Left forelimb (tissue), 1 donor: Measurements from ENCODE around the gene CDHR5.

ENCODE experiments used
- DNase-seq: peaks from one replicate; pipeline ENCODE4 v3.0.0-alpha.2; 2018; ENCODE audit warnings: low spot score

CDHR5 gene

DNA sequence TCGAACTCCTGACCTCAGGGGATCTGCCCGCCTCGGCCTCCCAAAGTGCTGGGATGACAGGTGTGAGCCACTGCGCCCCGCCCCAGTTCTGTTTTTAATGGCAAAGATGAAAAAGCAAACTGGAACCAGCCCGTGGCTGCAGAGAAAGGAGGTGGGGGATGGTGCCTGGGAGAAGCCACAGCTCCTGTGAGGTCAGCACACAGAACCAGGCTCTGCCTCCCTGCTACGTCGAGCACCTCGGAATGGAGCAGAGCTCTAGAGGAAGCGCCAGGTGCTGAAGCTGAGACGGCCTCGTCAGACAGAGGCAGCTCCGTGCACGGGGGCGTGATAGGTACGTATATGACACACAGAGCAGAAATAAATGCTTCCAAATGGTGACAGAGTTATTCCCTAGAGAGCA is 20.8 kb upstream of the CDHR5 start:
- DNase-seq: no peak

DNA sequence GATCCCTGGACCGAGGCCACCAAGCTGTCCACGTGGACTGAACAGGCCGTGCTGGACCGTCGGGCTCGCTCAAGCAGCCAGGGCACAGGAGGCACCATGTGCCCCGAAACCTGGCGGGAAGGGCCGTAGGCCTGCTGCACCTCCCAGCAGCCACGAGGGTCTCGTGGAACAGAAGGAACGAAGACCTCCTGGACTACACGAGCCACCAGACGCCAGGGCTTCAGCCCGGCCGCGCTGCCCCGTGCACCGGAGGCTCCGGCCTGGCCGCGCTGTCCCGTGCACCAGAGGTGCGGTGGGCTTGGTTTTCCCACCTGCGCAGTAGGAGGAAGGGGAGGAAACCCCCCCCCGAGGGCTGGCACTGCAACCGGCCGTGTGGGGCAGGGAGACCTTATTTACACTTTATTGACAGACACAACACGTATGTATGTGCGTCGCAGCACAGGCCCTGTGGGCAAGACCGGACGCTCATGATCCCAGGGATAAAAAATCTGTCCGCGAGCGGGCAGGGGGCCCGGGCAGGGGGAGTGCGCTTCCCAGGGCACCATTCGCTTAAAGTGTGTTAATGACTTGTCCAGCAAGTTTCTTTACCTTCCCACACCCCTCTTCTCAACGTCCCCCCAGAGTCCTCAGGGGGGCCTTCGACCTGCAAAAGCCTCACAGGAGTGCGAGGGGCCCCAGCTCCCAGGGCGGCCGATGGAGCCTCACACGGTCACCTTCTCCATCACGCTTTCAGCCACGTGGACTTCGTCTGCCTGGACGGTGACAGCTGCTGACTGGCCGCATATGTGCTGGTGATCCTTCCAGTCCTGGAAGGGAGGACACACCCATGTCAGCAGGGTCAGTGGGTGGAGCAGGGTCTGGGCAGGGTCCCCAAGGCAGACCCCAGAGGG is 19.3 kb upstream of the CDHR5 start:
- no peak for DNase-seq

DNA sequence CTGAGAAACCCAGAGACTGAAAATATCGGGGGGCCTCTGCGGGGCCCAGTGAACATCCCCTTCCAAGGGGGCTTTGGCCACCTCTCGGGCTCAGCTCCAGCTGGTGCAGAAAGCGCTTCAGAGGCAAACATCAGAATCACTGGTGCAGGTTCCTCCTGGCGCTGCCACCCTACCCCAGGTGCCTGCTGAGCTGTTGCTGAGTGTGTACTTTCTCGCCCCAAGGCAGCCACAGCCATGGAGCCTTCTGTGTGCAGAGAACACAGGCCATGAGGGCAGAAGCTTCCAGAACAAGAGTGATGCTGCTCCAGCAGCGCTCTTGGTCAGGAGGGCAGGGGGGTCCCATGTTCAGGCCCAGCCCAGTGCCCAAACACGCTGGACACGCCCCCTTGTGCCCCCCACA is 18.6 kb upstream of the CDHR5 start:
- no peak for DNase-seq

DNA sequence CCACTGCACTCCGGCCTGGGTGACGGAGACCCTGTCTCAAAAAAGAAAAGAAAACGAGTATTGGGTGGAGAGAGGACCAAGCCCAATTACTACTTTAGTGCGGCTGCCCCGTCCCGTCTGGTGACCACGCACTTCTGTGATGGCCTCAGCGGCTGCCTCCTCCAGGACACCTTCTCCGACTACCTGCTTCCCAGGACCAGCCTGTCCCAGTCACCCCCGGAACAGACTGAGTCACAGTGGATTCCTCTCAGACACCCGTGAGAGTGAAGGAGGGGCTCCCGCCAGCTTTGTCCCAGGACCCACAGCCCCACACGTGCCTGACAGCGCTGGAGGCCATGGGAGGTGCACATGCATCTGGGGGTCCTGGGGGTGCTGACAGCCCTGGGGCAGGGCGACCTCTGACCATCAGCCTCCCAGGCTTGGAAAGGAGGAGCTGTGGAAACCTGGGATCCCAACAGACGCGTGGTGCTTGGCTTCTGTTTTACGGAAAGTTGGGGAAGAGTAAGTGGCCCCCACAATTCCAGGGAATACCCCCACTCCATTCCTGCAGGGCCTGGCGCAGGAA is 17.1 kb upstream of the CDHR5 start:
- DNase-seq: no peak

DNA sequence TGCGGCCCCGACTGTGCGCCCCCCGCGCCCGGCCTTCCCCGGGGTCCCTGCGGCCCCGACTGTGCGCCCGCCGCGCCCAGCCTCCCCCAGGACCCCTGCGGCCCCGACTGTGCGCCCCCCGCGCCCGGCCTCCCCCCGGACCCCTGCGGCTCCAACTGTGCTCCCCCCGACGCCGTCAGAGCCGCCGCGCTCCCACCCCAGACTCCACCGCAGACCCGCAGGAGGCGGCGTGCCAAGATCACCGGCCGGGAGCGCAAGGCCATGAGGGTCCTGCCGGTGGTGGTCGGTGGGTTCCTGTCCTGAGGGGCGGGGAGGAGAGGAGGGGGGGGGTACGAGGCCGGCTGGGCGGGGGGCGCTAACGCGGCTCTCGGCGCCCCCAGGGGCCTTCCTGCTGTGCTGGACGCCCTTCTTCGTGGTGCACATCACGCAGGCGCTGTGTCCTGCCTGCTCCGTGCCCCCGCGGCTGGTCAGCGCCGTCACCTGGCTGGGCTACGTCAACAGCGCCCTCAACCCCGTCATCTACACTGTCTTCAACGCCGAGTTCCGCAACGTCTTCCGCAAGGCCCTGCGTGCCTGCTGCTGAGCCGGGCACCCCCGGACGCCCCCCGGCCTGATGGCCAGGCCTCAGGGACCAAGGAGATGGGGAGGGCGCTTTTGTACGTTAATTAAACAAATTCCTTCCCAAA is 15.4 kb upstream of the CDHR5 start:
- no peak for DNase-seq

DNA sequence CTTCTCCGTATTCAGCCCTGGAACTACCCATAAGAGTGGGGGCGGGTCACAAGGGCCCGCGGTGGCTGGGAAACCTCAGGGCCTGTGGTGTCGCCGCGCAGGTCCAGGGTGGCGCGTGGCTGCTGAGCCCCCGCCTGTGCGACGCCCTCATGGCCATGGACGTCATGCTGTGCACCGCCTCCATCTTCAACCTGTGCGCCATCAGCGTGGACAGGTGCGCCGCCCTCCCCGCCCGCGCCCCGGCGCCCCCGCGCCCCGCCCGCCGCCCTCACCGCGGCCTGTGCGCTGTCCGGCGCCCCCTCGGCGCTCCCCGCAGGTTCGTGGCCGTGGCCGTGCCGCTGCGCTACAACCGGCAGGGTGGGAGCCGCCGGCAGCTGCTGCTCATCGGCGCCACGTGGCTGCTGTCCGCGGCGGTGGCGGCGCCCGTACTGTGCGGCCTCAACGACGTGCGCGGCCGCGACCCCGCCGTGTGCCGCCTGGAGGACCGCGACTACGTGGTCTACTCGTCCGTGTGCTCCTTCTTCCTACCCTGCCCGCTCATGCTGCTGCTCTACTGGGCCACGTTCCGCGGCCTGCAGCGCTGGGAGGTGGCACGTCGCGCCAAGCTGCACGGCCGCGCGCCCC is 14.7 kb upstream of the CDHR5 start:
- DNase-seq: no peak

DNA sequence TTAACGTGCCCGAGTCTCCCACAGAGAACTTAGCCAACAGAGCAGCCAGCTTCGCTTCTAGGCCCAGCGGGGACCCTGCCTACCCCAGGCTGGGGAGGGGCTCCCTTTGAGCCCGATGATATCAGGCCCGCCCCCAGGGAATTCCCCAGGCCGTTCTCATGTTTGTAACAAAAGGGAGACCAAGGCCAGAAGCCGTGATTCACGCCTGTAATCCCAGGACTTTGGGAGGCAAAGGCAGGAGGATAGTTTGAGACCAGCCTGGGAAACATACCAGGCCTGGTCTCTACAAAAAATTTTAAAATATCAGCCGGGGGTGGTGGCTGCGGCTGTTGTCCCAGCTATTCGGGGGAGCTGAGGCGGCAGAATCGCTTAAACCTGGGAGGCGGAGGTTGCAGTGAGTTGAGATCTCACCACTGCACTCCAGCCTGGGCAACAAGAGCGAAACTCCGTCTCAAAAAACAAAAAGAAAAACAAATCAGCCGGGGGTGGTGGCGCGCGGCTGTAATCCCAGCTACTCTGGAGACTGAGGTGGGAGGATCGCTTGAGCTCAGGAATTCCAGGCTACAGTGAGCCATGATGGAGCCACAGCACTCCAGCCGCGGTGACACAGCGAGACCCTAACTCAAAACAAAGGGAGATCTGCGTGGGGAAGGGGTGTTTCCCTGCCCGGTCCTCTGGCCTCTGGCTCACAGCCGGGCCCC is 14.0 kb upstream of the CDHR5 start:
- DNase-seq: no peak

DNA sequence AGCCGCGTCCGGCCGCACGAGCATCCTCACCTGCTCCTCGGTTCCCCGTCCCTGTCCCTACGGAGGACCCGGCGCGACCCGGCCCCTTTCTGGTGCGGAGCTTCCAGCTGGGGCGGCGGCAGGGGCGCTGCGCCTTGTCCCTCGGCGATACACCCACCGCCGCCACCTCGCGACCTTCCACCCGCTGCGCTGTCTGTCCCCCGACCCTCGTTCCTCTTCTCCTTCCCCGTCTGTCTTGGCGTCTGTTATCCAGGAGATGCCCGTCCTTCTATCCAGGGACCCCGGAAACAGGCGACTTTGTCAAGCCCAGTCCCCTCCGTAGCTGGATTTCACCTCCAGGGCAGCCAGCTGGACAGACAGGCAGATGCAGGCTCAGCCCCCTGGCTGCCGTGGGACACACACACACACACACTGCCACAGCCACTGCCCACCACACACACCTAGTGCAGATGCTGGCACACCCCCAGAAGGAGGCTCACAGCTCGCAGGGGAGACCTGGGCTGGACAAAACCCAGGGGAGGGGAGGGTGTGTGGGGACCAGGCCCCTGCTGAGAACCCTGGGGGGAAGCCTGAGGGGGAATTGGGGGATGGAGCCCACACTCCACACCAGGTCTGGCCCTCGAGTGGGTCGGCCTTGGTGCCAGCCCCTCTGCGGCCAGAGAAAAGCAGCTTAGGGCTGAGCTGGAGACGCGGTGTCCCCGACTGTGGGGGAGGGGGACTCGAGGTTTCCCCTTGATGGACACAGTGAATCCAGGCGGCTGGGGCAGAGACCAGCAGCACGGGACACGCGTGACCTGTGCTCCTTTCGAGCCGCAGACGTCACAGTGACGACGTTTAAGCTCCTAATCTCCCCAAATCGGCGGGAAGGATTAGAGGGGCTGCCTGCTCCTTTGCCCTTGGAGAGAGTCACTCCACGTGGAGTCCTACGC is 13.1 kb upstream of the CDHR5 start:
- no peak for DNase-seq

DNA sequence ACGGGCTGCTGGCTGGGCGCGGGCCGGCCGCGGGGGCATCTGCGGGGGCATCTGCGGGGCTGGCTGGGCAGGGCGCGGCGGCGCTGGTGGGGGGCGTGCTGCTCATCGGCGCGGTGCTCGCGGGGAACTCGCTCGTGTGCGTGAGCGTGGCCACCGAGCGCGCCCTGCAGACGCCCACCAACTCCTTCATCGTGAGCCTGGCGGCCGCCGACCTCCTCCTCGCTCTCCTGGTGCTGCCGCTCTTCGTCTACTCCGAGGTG is 12.5 kb upstream of the CDHR5 start:
- no peak for DNase-seq

DNA sequence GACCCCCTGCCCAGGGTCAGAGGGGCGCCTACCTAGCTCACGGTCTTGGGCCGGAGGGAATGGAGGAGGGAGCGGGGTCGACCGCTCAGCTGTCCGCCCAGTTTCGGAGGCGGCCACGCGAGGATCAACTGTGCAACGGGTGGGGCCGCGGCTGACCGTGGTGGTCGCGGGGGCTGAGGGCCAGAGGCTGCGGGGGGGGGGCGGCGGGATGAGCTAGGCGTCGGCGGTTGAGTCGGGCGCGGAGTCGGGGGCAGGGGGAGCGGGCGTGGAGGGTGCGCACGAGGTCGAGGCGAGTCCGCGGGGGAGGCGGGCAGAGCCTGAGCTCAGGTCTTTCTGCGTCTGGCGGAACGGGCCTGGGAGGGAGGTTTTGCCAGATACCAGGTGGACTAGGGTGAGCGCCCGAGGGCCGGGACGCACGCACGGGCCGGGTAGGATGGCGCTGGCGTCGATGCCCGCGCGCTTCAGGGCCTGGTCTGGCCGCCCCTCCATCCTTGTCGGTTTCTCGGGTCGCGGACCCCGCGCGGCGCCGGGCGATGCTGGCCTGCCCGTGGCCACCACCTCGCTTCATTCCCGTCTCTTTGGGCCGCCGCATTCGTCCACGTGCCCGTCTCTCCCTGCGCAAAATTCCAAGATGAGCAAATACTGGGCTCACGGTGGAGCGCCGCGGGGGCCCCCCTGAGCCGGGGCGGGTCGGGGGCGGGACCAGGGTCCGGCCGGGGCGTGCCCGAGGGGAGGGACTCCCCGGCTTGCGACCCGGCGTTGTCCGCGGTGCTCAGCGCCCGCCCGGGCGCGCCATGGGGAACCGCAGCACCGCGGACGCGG is 12.0 kb upstream of the CDHR5 start, which contains the start of gene DRD4:
DRD4 (plus strand) TSS at position 759 of the 822 bp plus-strand sequence; CDS start at position 795, 36 bp downstream.
- no peak for DNase-seq

DNA sequence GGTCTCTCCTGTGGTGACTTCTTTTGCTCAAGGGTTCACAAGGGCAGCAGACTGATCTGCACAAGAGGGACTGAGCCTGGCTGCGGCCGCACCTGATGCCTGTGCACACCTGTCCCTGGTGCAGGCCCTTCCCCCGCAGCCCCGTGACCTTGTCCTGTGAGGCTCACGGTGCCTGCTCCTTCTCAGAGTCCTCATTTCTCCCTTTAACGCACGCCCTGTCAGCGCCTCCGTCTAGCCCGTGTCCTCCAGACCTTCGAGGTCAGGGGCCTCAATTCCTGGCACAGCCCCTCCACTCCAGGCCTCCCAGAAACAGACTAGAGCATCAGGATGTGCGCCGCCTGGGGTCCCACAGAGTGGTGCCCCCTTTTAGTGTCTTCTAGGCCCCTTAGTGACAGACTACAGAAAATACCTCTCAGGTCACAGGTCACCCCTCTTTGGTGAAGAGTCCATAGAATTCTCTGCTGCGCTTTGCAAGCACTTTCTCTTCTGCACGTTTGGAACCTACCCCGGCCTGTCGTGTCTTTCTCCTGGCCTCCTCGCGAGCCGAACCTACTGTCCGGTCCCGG is 11.3 kb upstream of the CDHR5 start:
- no peak for DNase-seq

DNA sequence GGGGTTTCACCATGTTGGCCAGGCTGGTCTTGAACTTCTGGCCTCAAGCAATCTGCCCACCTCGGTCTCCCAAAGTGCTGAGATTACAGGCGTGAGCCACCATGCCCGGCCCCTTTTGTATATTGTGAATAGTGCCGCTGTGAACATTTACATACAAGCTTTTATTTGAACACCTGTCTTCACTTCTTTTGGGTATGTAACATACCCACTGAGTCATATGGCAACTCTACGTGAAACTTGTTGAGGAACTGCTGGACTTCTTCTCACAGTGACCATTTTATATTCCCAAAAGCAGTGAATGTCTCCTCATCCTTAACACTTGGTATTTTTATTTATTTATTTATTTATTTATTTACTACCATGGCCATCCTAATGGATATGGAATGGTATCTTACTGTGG is 6.1 kb upstream of the CDHR5 start:
- DNase-seq: no peak

DNA sequence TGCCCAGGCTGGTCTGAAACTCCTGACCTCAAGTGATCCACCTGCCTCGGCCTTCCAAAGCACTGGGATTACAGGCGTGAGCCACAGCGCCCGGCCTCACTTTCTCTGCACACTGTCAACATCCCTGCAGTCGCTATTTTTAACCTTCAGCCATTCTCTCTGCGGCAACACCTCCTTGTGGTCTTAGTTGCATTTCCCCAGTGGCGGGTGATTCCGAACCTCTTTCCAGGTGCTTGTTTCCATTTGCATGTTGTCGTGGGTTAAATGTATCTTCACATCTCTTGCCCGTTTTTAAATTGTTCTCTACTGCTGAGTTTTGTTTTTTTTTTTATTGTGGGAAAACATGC is 4.5 kb upstream of the CDHR5 start:
- no peak for DNase-seq

DNA sequence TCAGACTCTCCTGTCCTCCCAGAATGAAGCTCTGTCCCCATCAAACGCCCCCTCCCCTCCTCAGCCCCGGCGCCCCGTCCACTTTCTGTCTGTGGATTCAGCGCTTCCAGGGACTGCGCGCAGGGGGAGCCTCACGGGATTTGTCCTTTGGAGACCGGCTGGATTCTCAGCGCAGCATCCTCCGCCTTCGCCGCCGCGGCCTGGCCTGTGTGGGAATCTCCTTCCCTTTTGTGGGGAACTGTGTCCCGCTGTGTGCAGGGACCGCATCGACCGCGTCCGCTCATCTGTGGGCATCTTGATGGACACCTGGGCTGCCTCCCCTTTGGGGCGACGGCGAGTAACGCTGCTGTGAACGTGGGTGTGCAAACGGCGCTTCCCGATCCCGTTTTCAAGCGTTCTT is 3.3 kb upstream of the CDHR5 start:
- DNase-seq: no peak

DNA sequence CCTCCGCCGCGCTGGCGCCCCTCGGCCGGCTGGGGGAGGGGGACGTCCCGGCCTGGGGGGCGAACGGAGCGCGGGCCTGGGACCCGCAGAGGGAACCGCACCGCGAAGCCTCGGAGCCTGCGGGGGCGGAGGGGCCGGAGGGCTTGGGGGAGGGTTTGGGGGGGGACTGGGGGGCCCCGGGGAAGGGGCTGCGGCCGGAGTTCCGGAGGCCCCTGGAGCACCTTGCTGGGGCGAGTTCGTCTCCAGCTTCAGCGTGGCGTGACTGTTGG is 2.5 kb upstream of the CDHR5 start:
- no peak for DNase-seq

DNA sequence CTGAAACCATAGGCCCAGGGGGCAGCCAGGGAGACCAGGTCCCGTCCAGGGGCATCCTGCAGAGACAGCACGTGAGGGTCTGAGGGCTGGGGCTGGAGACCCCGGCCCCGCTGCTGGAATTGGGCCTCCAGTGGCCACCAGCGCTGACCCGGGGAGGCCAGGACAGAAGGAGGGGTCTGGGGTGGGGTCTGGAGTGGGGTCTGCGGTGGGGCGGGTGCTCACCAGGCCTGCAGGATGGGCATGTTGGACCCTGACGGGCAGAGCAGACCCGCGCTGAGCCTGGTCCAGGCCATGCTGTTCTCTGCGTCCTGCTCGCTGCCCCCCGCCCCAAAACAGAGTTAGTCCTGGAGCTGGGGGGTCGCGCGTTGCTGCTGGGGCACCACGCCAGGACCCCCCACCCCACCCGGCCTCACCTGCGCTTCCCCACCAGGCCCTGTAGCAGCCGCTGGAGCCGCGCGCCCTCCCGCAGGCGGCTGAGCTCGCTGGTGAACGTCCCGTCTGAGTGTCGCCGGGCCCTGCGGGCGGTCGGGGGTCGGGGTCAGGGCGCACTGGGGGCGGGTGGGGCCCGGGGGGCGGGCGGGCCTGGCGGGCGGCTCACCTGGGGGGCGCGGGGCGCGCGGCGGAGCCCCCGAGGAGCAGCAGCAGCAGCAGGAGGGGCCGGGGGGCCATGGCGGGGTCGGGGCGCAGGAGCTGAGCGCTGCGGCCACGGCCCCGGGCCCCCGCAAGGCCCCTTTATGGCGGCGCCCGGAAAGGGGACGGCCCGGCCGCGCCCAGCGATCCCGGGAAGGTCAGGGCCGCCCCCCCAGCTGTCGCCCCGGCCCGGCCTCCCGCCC is 1.9 kb upstream of the CDHR5 start, which contains the start of gene SCT:
SCT (minus strand) TSS at position 707 of the 833 bp plus-strand sequence; CDS start at position 669, 38 bp downstream.
- no peak for DNase-seq

DNA sequence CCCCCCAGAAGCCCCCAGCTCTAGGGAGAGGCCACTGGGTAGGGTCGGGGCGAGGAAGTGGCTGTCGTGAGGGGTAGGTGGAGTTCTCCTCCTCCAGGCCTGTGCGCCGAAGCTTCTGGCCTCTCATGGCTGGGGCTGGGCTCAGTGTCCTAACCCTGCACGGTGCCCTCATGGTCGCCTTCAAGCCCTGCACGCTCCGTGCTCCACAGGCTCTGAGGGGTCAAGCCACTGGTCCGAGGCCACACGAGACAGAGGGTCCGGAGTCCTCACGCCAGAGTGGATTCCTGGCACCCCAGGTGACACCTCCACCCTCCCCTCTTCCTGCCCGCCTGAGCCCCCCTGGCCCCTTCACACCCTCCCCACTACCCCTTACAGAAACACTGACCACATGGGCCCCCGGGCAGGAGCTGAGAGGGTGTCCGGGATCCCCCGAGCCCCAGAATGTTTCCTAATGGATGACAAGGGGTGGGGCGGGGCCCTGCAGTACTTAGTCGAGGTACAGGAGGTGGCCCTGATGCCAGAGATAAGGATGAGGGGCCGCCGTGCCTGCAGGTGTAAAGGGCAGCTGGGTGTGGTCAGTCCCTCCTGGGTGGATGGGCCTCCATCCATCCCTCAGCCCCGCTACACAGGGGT is 997 bp upstream of the CDHR5 start:
- DNase-seq: no peak

DNA sequence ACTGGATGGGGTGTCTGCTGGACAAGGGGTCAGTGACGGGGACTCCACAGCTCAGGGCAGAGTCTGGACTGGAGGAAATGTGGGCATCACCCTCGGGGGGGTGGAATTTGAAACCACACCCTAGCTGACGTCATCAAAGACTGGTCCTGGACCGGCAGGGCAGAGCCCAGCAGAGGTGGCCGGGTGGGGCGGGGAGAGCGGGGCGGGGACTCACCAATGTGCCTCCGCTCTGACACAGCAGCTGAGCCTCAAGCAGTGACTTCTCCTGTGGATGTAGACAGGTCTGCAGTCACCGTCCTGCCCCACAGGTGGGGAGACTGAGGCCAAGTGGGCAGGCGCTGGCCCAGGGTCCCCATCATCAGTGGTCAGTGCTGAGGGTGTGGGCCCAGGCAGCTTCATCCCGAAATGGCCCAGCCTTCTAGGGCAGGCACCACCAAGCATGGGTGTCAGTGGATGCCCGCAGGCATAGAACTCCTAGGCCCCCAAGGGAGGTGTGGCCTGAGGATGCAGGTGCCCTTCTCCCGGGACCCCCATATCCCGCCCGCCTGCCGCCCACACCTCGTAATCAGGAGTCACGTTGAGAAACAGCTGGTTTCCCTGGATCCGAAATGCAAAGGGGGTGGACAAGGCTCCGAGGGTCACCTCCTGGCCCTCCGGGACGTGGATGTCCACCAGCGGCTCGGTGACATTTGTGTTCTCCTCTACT is 603 bp downstream of the CDHR5 start:
- DNase-seq: no peak
